Activated CD4-positive, alpha-beta T cell treated with anti-CD3 and anti-CD28 coated beads for 36 hours (primary cell): ENCODE results near the gene IL18RAP. TPM values are rescaled to one million over a fixed set of nuclear protein-coding genes. Genes with fewer than 3 reads are reported as not detected.

ENCODE experiments used
- ATAC-seq: fragments of 200-7000 bp; cut with Tn5 transposase; one replicate; pipeline ENCODE4 v1.10.0; 2021; ENCODE audit warnings: mild to moderate bottlenecking, moderate library complexity
- CTCF ChIA-PET: fragments of 350-600 bp; sonication (Branson Sonifier 250); formaldehyde crosslinking; loops from one replicate; lab custom pipeline; 2021; ENCODE audit warnings: antibody characterized with exemption; lab: Charles Lee
- POLR2A ChIA-PET: fragments of 350-600 bp; sonication (Branson Sonifier 250); formaldehyde crosslinking; loops from one replicate; lab custom pipeline; 2021; ENCODE audit warnings: antibody characterized with exemption, inconsistent platforms; lab: Charles Lee
- DNase-seq: peaks from one replicate; pipeline ENCODE4 v3.0.0-alpha.2; 2020
- H3K27ac Mint-ChIP-seq: one replicate; pipeline ENCODE4 v1.8.0; 2021; ENCODE audit warnings: mixed read lengths
- H3K27me3 Mint-ChIP-seq: one replicate; pipeline ENCODE4 v1.8.0; 2021; ENCODE audit warnings: mixed read lengths
- H3K36me3 Mint-ChIP-seq: one replicate; pipeline ENCODE4 v1.8.0; 2021; ENCODE audit warnings: low read depth, mixed read lengths
- H3K4me1 Mint-ChIP-seq: one replicate; pipeline ENCODE4 v1.8.0; 2021; ENCODE audit warnings: mixed read lengths
- H3K4me3 Mint-ChIP-seq: one replicate; pipeline ENCODE4 v1.8.0; 2021; ENCODE audit warnings: mild to moderate bottlenecking, moderate library complexity, mixed read lengths
- H3K9me3 Mint-ChIP-seq: one replicate; pipeline ENCODE4 v1.8.0; 2021; ENCODE audit warnings: low read depth, mixed read lengths
- intact Hi-C, 2 experiments: fragments of 100-400 bp; cut with DNase I in 1 of 2; cut with micrococcal nuclease in 1 of 2; formaldehyde crosslinking; loops; one replicate each; pipeline versions ENCODE4 v1.14.2 to v1.15.1; 2022 to 2024; cut with DNase I, micrococcal nuclease
- total RNA-seq, 2 experiments: library from RNA; stranded (reverse); gene quantifications; one replicate each; pipeline ENCODE4 v1.2.3, GENCODE V29; 2021

IL18RAP gene
- total RNA-seq, 2 experiments from 2014 or later = 6.8 to 7.4 TPM

DNA sequence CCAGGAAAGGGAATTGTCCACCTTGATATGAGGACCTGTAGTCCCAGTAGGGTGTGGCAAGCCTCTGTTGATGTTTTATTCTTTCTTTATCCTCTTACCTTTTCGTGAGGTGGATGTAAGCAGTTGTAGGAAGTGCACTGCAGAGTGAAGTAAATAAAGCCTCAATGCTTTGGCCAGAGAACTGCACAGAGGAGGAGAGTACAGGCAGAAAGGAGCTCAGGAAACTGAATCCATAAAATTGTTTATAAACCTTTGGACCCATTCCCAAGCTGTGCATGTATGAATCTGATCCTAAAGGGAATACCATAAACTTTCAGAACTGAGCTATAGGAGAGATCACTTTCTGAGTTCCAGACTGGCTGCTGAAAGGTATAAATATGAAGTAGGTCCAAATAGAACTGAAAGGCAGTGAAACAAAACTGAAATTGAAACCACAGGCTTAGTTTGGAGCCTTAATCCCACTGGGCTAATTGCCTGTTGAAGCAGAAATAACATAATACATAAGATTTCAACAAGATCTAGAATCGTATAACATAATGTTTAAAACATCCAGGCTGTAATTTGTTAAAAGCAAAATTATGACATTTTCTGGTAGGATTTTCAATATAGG is 32.2 kb downstream of the IL18RAP start:
- no peak overlapping the region for H3K27ac Mint-ChIP-seq
- no peaks in the 10 kb centered on the region for H3K36me3 Mint-ChIP-seq
- no peak overlapping the region for H3K4me3 Mint-ChIP-seq
- ATAC-seq = no peak
- DNase-seq = no peak
- ChIA-PET POLR2A (no interaction called here), CTCF (interaction anchor here (0.8 to 1.5 kb wide), 4 partner anchors 11 to 18 kb away, joined by 3 to 5 read pairs (median 4); partner anchors contain the start of gene SLC9A4)
- H3K4me1 Mint-ChIP-seq = peaks cover 5% of the 10 kb centered on the region
- peaks cover 4% of the 10 kb centered on the region for H3K9me3 Mint-ChIP-seq
- intact Hi-C loops = no loop called here
- H3K27me3 Mint-ChIP-seq = peaks cover 3% of the 10 kb centered on the region

DNA sequence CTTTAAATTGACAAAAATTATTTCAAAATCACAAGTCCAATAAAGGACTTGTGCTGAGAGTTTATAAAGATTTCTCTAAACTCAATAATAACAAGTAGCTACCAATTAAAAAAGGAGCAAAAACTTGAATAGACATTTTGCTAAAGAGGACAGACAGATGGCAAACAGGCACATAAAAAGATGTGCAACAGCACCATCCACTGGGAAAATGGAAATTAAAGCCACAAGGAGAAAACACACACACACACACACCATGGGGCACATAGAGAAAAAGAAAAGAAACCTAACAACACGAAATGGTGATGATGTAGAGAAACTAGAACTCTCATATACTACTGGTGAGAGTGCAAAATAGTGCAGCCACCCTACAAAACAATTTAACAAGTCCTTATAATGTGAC is 37.5 kb downstream of the IL18RAP start:
- no peak for DNase-seq
- H3K27ac Mint-ChIP-seq = no peak overlapping the region
- intact Hi-C loops = no loop called here
- ChIA-PET POLR2A (interaction anchor here (0.7 kb wide), 1 partner anchor 85 kb away, joined by 6 read pairs; no protein-coding TSS in a partner anchor), CTCF (interaction anchor here (0.6 to 6.0 kb wide), 8 partner anchors 11 to 577 kb away, joined by 3 to 33 read pairs (median 4); partner anchors contain the start of gene SLC9A4)
- H3K27me3 Mint-ChIP-seq = peaks cover 15% of the 10 kb centered on the region
- H3K4me1 Mint-ChIP-seq = no peaks in the 10 kb centered on the region
- no peak for ATAC-seq
- peaks cover 7% of the 10 kb centered on the region for H3K9me3 Mint-ChIP-seq
- H3K36me3 Mint-ChIP-seq = no peaks in the 10 kb centered on the region
- H3K4me3 Mint-ChIP-seq = no peak overlapping the region

DNA sequence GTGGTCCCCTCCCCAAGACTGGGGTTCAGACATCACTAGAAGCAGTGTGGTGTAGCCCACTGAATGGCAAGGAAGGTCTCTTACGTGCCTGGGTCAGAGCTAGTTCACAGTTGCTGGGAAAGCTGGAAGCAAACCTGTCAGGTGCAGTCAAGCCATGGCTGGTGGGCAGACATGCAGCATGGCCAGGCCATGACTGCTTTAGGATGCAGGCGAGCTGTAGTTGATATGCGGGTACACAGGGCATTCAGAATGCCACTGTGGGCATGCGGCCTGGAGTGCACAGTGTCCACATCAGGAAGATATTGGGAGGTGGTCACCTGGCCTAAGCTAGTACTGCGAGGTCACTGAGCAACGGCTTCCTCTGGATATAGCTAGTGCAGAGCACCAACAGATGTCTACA is 38.2 kb downstream of the IL18RAP start:
- ChIA-PET CTCF (interaction anchor here (1.1 to 6.0 kb wide), 5 partner anchors 11 to 220 kb away, joined by 5 to 33 read pairs (median 5); partner anchors contain the start of gene SLC9A4), POLR2A (no interaction called here)
- ATAC-seq = no peak
- H3K4me1 Mint-ChIP-seq = no peaks in the 10 kb centered on the region
- H3K9me3 Mint-ChIP-seq = peaks cover 2% of the 10 kb centered on the region
- no peak overlapping the region for H3K27ac Mint-ChIP-seq
- no peak for DNase-seq
- H3K27me3 Mint-ChIP-seq = peaks cover 12% of the 10 kb centered on the region
- no peak overlapping the region for H3K4me3 Mint-ChIP-seq
- no peaks in the 10 kb centered on the region for H3K36me3 Mint-ChIP-seq
- intact Hi-C loops = no loop called here

DNA sequence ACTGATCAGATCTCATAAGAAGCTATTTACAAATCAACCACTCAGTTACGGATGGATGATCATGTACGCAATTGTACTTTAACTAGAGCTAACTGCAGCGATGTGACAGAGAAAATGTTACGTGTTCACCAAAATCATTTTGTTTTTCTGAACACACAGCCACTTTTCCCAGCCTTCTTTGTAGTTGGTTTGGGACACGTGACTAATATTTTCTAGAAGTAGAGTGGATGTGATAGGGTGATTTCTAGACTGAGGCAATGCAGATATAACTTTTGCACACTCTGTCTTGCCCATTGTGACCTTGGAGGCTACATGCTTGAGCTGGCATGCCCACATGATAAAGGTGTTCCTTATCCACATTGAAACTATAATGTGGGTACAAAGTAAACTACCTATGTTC is 40.2 kb downstream of the IL18RAP start:
- H3K4me1 Mint-ChIP-seq = no peaks in the 10 kb centered on the region
- ChIA-PET POLR2A (no interaction called here), CTCF (interaction anchor here (0.7 to 6.0 kb wide), 3 partner anchors 9 to 300 kb away, joined by 3 to 33 read pairs (median 3); partner anchors contain the start of gene SLC9A4)
- H3K4me3 Mint-ChIP-seq = no peak overlapping the region
- ATAC-seq (no peak), DNase-seq (no peak)
- peaks cover 13% of the 10 kb centered on the region for H3K27me3 Mint-ChIP-seq
- H3K27ac Mint-ChIP-seq = no peak overlapping the region
- H3K9me3 Mint-ChIP-seq = peaks cover 2% of the 10 kb centered on the region
- intact Hi-C loops = no loop called here
- no peaks in the 10 kb centered on the region for H3K36me3 Mint-ChIP-seq

DNA sequence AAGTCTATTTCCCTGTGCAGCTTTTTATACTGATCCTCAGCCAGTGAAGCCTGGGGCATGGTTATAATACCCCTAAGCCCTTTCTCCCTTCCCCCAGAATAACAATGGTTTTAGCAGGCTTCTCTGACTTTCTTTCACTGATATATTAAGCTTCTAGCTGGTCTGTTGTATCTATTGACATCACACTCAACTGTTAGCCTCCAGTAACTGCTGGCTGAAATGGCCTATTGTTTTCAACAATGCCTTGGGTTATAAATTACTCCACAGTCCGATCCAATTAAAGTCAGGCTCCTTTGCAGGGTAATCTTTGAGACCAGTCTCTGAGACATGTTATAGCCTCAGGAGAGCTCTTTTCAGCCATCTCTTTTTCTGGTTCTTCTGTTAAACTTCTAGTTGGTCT is 47.2 kb downstream of the IL18RAP start:
- DNase-seq (no peak), ATAC-seq (no peak)
- Mint-ChIP-seq H3K4me1 (no peaks in the 10 kb centered on the region), H3K27me3 (peaks cover 5% of the 10 kb centered on the region), H3K36me3 (no peaks in the 10 kb centered on the region), H3K27ac (no peak overlapping the region), H3K4me3 (no peak overlapping the region), H3K9me3 (peaks cover 7% of the 10 kb centered on the region)
- ChIA-PET CTCF (interaction anchor here (0.7 to 4.2 kb wide), 2 partner anchors 9 to 27 kb away, joined by 6 to 33 read pairs; no protein-coding TSS in a partner anchor), POLR2A (no interaction called here)
- intact Hi-C loops = loop anchor here (5.0 kb wide), 2 partner anchors 232 to 337 kb away; no protein-coding TSS in a partner anchor

DNA sequence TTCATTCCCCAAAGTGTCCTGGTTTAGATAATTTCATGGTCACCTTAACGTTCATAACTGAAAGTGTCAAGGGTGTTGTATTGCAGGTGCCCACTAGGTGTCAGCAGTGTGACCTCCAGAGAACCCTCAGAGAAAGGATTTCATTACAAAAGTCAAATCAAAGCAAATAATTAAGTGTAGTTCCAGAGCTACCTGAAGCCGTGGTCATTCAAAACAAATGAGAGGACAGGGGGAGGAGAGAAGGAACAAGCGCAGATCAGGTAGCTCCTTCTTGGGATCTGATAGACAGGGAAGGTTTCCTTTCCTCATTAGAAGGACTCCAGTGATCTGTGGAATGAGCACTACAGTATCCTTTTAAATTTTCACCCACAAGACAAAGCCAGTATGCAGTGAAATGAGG is 50.1 kb downstream of the IL18RAP start, which contains the start of gene SLC9A4:
Gene SLC9A4 (plus strand): TSS at position 207 of the 400 bp plus-strand sequence. CDS start 534 bp downstream, outside the sequence.
- H3K9me3 Mint-ChIP-seq = peaks cover 7% of the 10 kb centered on the region
- ATAC-seq = no peak
- no peak within 1 kb of the TSS for H3K4me3 Mint-ChIP-seq
- no peak within 1 kb of the TSS for H3K27ac Mint-ChIP-seq
- H3K36me3 Mint-ChIP-seq = no peaks in the 10 kb centered on the region
- POLR2A ChIA-PET = no interaction called here
- intact Hi-C loops = loop anchor here (1.0 to 5.0 kb wide), 6 partner anchors 46 to 334 kb away; no protein-coding TSS in a partner anchor
- no peaks in the 10 kb centered on the region for H3K4me1 Mint-ChIP-seq
- CTCF ChIA-PET = interaction anchor here (0.5 to 5.8 kb wide), 28 partner anchors 11 to 1549 kb away, joined by 3 to 80 read pairs (median 4); no protein-coding TSS in a partner anchor
- H3K27me3 Mint-ChIP-seq = peaks cover 13% of the 10 kb centered on the region
- DNase-seq = peak; percentile 77

DNA sequence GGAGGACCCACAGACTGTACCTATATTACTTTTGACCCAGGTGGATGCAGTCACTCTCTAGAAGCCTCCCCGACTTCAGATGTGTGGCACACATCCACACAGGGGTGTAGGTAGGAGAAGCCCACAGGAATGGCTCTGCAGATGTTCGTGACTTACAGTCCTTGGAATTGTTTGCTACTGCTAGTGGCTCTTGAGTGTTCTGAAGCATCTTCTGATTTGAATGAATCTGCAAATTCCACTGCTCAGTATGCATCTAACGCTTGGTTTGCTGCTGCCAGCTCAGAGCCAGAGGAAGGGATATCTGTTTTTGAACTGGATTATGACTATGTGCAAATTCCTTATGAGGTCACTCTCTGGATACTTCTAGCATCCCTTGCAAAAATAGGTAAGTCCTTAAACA is 50.7 kb downstream of the IL18RAP start:
- CTCF ChIA-PET = interaction anchor here (0.6 to 5.8 kb wide), 23 partner anchors 10 to 1549 kb away, joined by 3 to 80 read pairs (median 4); no protein-coding TSS in a partner anchor
- Mint-ChIP-seq H3K27ac (no peak overlapping the region), H3K27me3 (peaks cover 12% of the 10 kb centered on the region), H3K9me3 (peaks cover 7% of the 10 kb centered on the region), H3K4me3 (no peak overlapping the region), H3K36me3 (no peaks in the 10 kb centered on the region), H3K4me1 (no peaks in the 10 kb centered on the region)
- DNase-seq (no peak), ATAC-seq (no peak)
- POLR2A ChIA-PET = no interaction called here
- intact Hi-C loops = loop anchor here (1.0 to 5.0 kb wide), 6 partner anchors 45 to 334 kb away; no protein-coding TSS in a partner anchor

DNA sequence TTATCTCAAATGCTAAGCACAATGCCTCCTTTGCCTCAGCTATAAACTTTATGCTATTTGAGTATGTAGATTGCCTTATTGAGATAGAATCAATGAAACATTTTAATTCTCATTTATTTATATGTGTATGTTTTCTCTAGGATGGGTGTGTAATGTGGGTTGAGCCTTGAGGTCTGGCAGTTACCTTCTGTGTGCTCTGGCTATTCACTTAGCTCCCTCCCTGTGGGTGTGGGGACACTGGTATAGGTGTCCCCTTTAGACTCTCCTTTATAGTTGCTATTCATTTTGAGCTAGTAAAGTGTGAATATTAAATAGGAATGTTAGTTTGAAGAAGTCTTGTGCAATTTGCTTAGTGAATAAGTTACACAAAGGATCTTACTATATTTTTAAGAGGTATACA is 51.8 kb downstream of the IL18RAP start:
- Mint-ChIP-seq H3K9me3 (peaks cover 4% of the 10 kb centered on the region), H3K27me3 (peaks cover 9% of the 10 kb centered on the region), H3K4me3 (no peak overlapping the region), H3K27ac (no peak overlapping the region), H3K36me3 (no peaks in the 10 kb centered on the region), H3K4me1 (peaks cover 9% of the 10 kb centered on the region)
- ATAC-seq = no peak
- intact Hi-C loops = loop anchor here (5.0 kb wide), 2 partner anchors 228 to 333 kb away; no protein-coding TSS in a partner anchor
- ChIA-PET CTCF (interaction anchor here (0.6 to 5.8 kb wide), 12 partner anchors 9 to 235 kb away, joined by 3 to 80 read pairs (median 4); no protein-coding TSS in a partner anchor), POLR2A (no interaction called here)
- no peak for DNase-seq

DNA sequence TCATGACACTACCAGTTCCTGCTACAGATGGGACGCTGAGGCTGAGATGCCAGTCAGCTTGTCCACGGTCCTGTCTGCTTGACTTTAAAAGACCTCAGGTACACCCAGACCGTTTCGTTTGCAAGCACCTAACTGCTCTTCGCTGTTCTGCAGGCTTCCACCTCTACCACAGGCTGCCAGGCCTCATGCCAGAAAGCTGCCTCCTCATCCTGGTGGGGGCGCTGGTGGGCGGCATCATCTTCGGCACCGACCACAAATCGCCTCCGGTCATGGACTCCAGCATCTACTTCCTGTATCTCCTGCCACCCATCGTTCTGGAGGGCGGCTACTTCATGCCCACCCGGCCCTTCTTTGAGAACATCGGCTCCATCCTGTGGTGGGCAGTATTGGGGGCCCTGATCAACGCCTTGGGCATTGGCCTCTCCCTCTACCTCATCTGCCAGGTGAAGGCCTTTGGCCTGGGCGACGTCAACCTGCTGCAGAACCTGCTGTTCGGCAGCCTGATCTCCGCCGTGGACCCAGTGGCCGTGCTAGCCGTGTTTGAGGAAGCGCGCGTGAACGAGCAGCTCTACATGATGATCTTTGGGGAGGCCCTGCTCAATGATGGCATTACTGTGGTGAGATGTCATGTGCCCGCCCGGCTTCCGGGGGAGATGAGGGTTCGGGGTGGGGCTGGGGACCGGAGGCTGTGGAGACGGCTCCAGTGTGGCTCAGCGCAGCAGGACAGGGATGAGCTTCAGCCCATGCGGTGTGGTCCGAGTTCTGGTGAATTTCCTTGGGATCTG is 55.9 kb downstream of the IL18RAP start:
- intact Hi-C loops = loop anchor here in 1 of 2 experiments (1.0 kb wide), 1 partner anchor 19 kb away; no protein-coding TSS in a partner anchor
- ChIA-PET CTCF (interaction anchor here (0.5 to 1.2 kb wide), 3 partner anchors 72 to 1150 kb away, joined by 3 read pairs; no protein-coding TSS in a partner anchor), POLR2A (interaction anchor here (0.8 kb wide), 1 partner anchor 11 kb away, joined by 3 read pairs; no protein-coding TSS in a partner anchor)
- H3K27me3 Mint-ChIP-seq = peaks cover 12% of the 10 kb centered on the region
- DNase-seq (peak; percentile 16), ATAC-seq (no peak)
- no peak overlapping the region for H3K27ac Mint-ChIP-seq
- H3K9me3 Mint-ChIP-seq = no peaks in the 10 kb centered on the region
- H3K4me1 Mint-ChIP-seq = peaks cover 16% of the 10 kb centered on the region
- H3K4me3 Mint-ChIP-seq = no peak overlapping the region
- H3K36me3 Mint-ChIP-seq = no peaks in the 10 kb centered on the region

DNA sequence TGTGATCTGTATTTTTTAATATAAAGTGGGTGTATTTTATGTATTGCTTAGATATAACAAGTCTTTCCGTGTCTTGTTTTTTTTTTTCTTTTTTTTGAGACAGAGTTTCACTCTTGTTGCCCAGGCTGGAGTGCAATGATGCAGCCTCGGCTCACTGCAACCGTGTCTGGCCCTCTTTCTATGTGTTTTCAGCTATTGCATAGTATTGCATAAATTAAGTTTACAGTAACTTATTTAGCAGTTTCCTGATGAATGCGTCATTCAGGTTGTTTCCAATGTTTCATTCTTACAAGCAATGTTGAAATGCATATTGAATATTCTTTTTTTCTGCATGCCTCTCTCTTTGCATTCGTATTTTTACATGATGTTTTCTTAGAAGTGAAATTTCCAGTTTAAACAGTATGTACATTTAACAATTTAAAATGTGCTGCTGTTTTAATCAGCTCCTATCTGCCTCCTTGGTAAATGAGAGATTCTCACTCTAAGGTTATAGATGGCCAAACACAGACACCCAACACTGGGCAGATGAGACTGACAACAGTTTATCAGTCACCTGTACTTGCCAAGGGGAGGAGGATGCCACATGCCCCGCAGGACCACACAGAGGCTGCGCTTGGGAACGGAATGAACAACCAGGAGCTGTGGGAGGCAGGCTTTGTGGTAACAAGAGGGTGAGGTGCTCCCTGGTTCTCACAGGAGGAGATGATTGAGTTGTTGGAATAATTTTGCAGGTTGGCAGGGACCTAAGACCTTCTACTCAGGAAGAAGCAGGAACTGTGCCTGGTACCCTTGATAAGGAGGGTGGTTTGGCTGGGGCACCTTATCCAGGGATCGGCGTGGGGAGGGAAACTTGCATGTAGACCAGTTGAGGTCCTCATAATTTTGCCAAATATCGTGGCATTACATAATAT is 57.6 kb downstream of the IL18RAP start:
- H3K27me3 Mint-ChIP-seq = peaks cover 12% of the 10 kb centered on the region
- CTCF ChIA-PET = interaction anchor here (1.5 kb wide), 1 partner anchor 135 kb away, joined by 5 read pairs; no protein-coding TSS in a partner anchor
- intact Hi-C loops = no loop called here
- no peak overlapping the region for H3K27ac Mint-ChIP-seq
- no peak overlapping the region for H3K4me3 Mint-ChIP-seq
- peaks cover 16% of the 10 kb centered on the region for H3K4me1 Mint-ChIP-seq
- H3K9me3 Mint-ChIP-seq = no peaks in the 10 kb centered on the region
- DNase-seq = no peak
- ATAC-seq = peak; percentile 44
- no peaks in the 10 kb centered on the region for H3K36me3 Mint-ChIP-seq
- POLR2A ChIA-PET = no interaction called here
